Gastroesophageal sphincter (tissue), 4 donors: ENCODE data around the gene MPO. TPM values are rescaled to one million over a fixed set of nuclear protein-coding genes. Genes with fewer than 3 reads are reported as not detected.

ENCODE experiments used
- ATAC-seq: fragments of 150-250 bp; one replicate; pipeline ENCODE4 v1.9.1; 2016; ENCODE audit warnings: mild to moderate bottlenecking, moderate library complexity
- H3K27ac ChIP-seq, 4 donors: fragments of 200-600 bp; sonication (generic) in 3 of 4; 1 replicate in 3 of 4; 2 replicates in 1 of 4; pipeline ENCODE4 v1.5.1; 2016 to 2019
- H3K27me3 ChIP-seq: fragments of 200-600 bp; sonication (generic); one replicate; pipeline ENCODE4 v1.5.1; 2019
- H3K36me3 ChIP-seq, 2 donors: fragments of 200-600 bp; sonication (generic); one replicate each; pipeline ENCODE4 v1.5.1; 2019; ENCODE audit warnings: control low read depth in 1 of 2
- H3K4me1 ChIP-seq, 3 donors: fragments of 200-600 bp; sonication (generic); 1 replicate in 2 of 3; 2 replicates in 1 of 3; pipeline ENCODE4 v1.5.1; 2016 to 2019; ENCODE audit warnings: control low read depth in 2 of 3
- H3K4me3 ChIP-seq, 2 donors: fragments of 200-600 bp; sonication (generic); one replicate each; pipeline ENCODE4 v1.5.1; 2019; ENCODE audit warnings: mild to moderate bottlenecking in 1 of 2, moderate library complexity in 1 of 2
- H3K9me3 ChIP-seq, 3 donors: fragments of 200-600 bp; sonication (generic); one replicate each; pipeline ENCODE4 v1.5.1; 2017 to 2019; ENCODE audit warnings: control low read depth in 2 of 3
- EP300 ChIP-seq: sonication (generic); formaldehyde crosslinking; IDR thresholded peaks from one replicate; pipeline ENCODE4 v1.6.1; 2017; ENCODE audit warnings: antibody characterized with exemption, mild to moderate bottlenecking
- POLR2A ChIP-seq, 2 donors: fragments of 450-650 bp; IDR thresholded peaks; one replicate each; pipeline ENCODE4 v1.6.1; 2017; ENCODE audit warnings: antibody characterized with exemption in 2 of 2, mild to moderate bottlenecking in 2 of 2, moderate library complexity in 1 of 2
- POLR2AphosphoS5 ChIP-seq: sonication (generic); formaldehyde crosslinking; IDR thresholded peaks from one replicate; pipeline ENCODE4 v1.6.1; 2017; ENCODE audit warnings: antibody characterized with exemption
- WGBS, 2 donors: methylation state at CpG; one replicate each; pipeline ENCODE4 v1.1.5; 2018; ENCODE audit warnings: low coverage in 1 of 2; 5-methylcytosine and 5-hydroxymethylcytosine counted together
- total RNA-seq, 4 donors: library from RNA; depleted of rRNA; stranded (reverse); fragments of >200 nt; gene quantifications; one replicate each; pipeline ENCODE4 v1.1.0, GENCODE V29; 2016
- TF ChIP-seq, protein P1 (sequence below), 4 experiments: fragments of 200-600 bp in 2 of 4; fragments of 450-650 bp in 2 of 4; sonication (generic) in 1 of 4; IDR thresholded peaks; one replicate each; pipeline ENCODE4 v1.5.1; 2017 to 2019; ENCODE audit warnings: antibody characterized with exemption in 4 of 4, mild to moderate bottlenecking in 2 of 4, moderate library complexity in 2 of 4

The MPO gene
- total RNA-seq, 4 donors from 2014 or later, result 1.6 TPM; not detected in 3

GRCh38 chr17:58283674-58284612 is 3.2 kb upstream of the MPO start:
- Histone ChIP-seq H3K9me3 (no peaks in the 10 kb centered on the region), H3K27me3 (peaks cover 53% of the 10 kb centered on the region), H3K36me3 (no peaks in the 10 kb centered on the region), H3K4me1 (peaks cover 0 to 8% (median 0%) of the 10 kb centered on the region in 3 donors), H3K4me3 (no peak overlapping the region), H3K27ac (no peak overlapping the region)
- no peak for ATAC-seq
- TF ChIP-seq, protein P1, sequence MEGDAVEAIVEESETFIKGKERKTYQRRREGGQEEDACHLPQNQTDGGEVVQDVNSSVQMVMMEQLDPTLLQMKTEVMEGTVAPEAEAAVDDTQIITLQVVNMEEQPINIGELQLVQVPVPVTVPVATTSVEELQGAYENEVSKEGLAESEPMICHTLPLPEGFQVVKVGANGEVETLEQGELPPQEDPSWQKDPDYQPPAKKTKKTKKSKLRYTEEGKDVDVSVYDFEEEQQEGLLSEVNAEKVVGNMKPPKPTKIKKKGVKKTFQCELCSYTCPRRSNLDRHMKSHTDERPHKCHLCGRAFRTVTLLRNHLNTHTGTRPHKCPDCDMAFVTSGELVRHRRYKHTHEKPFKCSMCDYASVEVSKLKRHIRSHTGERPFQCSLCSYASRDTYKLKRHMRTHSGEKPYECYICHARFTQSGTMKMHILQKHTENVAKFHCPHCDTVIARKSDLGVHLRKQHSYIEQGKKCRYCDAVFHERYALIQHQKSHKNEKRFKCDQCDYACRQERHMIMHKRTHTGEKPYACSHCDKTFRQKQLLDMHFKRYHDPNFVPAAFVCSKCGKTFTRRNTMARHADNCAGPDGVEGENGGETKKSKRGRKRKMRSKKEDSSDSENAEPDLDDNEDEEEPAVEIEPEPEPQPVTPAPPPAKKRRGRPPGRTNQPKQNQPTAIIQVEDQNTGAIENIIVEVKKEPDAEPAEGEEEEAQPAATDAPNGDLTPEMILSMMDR (IDR thresholded peaks at IDR 0.05), result no peak
- no peak for TF ChIP-seq POLR2AphosphoS5
- TF ChIP-seq EP300, result no peak
- TF ChIP-seq POLR2A (IDR thresholded peaks at IDR 0.05), result no peak
- WGBS, 2 donors, result 69 to 100% methylated on average over 2 to 6 of the region's 12 CpGs

GRCh38 chr17:58282442-58282841 is 1.7 kb upstream of the MPO start:
- no peak overlapping the region for H3K27ac ChIP-seq
- no peak overlapping the region for H3K4me3 ChIP-seq
- WGBS, 2 donors, result 56% methylated on average over 3 of the region's 6 CpGs; no CpG with 5 or more reads in 1 of the 2 donors
- ATAC-seq, result no peak
- no peaks in the 10 kb centered on the region for H3K9me3 ChIP-seq
- H3K4me1 ChIP-seq, result peaks cover 0 to 14% (median 0%) of the 10 kb centered on the region in 3 donors
- TF ChIP-seq, protein P1 (IDR thresholded peaks at IDR 0.05), result no peak
- TF ChIP-seq POLR2A (IDR thresholded peaks at IDR 0.05) (no peak), POLR2AphosphoS5 (no peak), EP300 (no peak)
- H3K27me3 ChIP-seq, result peaks cover 56% of the 10 kb centered on the region
- H3K36me3 ChIP-seq, result no peaks in the 10 kb centered on the region

- Histone ChIP-seq H3K4me1 (peaks cover 0 to 14% (median 0%) of the 10 kb centered on the region in 3 donors), H3K27me3 (peaks cover 57% of the 10 kb centered on the region), H3K9me3 (no peaks in the 10 kb centered on the region), H3K27ac (no peak overlapping the region), H3K4me3 (no peak overlapping the region), H3K36me3 (no peaks in the 10 kb centered on the region)
- no peak for TF ChIP-seq EP300
- TF ChIP-seq POLR2AphosphoS5, result no peak
- TF ChIP-seq, protein P1 (IDR thresholded peaks at IDR 0.05), result no peak
- no peak for TF ChIP-seq POLR2A (IDR thresholded peaks at IDR 0.05)
- ATAC-seq, result no peak
- 40% methylated on average over 1 of the region's 2 CpGs; no CpG with 5 or more reads in 1 of the 2 donors for WGBS, 2 donors
Measured at GRCh38 chr17:58281511-58282011, 826 bp upstream of the MPO start.

GRCh38 chr17:58279736-58280479 is 827 bp downstream of the MPO start:
- Histone ChIP-seq H3K27me3 (peaks cover 53% of the 10 kb centered on the region), H3K27ac (no peak overlapping the region), H3K9me3 (no peaks in the 10 kb centered on the region), H3K4me1 (peaks cover 0 to 14% (median 0%) of the 10 kb centered on the region in 3 donors), H3K36me3 (no peaks in the 10 kb centered on the region), H3K4me3 (peak overlapping the region in 1 of 2 donors; percentile 39)
- ATAC-seq, result no peak
- TF ChIP-seq, protein P1 (IDR thresholded peaks at IDR 0.05), result no peak
- TF ChIP-seq EP300 (no peak), POLR2A (IDR thresholded peaks at IDR 0.05) (no peak), POLR2AphosphoS5 (no peak)
- 100% methylated on average over 1 of the region's 16 CpGs; no CpG with 5 or more reads in 1 of the 2 donors for WGBS, 2 donors
